Activated naive CD4-positive, alpha-beta T cell (primary cell): ENCODE results near the gene CCND2.
"Not testable (repeated sequence)": the region's sequence is repeated elsewhere in the genome, so short reads cannot be mapped to it uniquely, and the experiment has no call there.

ENCODE experiments used
- DNase-seq, 4 experiments: peaks; one replicate each; lab custom pipeline; 2025; lab: John Stamatoyannopoulos, UW

The CCND2 gene

GRCh38 chr12:4273652-4274395 is at the start of gene CCND2:
Gene CCND2, plus strand, starts transcription at chr12:4273762. Its CDS starts 279 bp downstream, at chr12:4274041.
- DNase-seq, result peak; percentile 30 to 62 (median 42)

DNA sequence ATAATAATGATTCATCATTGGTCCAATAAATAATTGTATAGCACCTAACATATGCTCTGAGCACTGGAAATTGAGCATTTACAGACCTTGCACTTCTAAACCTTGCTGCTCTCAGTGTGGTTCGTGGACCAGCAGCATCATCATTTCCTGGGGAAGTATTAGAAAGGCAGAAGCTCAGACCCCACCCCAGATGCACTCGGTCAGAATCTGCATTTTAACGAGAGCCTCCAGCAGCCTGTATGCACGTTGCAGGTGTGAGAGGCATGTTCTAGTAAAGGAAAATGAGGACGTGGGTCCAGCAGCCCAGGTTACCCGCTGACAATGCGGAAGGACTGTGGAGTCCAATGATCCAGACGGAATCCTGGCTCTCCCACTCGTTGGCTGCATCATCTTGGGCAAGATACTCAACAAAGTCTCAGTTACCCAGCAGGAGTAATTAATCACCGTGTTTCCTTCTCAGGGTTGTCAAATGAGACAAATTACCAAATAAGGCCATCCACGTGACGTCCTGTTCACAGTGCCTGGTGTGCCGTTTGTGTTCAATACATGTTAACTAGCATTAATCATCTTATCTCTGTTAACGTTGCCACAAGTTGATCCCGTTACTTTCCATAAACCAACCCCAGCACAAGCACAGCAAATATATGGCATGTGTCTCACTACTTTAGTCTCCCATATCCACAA is 49.2 kb upstream of the CCND2 start:
- DNase-seq, result no peak

GRCh38 chr12:4225571-4225970 is 48.0 kb upstream of the CCND2 start:
- no peak for DNase-seq

- DNase-seq, result no peak
These were observed 46.5 kb upstream of the CCND2 start for GRCh38 chr12:4227046-4227445.

- DNase-seq, result no peak
These were observed 45.4 kb upstream of the CCND2 start for GRCh38 chr12:4228122-4228580.

- no peak for DNase-seq
These were observed 43.0 kb upstream of the CCND2 start for GRCh38 chr12:4230526-4230925.

- no peak for DNase-seq
These were observed 35.0 kb upstream of the CCND2 start for GRCh38 chr12:4238577-4238976.

DNA sequence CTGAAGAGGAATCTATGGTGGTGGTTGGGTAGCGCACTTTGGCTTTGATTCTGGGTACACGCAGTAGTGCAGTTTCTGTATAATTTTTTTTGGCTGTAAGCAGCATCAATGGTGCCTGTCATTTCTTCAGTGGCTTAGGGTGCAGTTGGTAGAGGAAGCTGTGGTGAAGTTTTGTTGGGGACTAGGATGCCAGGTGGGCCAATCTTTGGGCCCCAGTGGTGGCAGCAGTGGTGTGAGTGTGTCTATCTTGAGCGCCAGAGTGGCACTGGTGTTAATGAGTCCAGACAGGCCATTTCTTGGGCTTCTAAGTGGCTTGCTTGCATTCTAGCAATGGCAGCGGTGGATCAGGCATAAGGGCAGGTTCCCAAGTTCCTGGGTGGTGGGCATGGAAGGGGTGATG is 33.8 kb upstream of the CCND2 start:
- DNase-seq, result no peak

GRCh38 chr12:4240161-4240783 is 33.3 kb upstream of the CCND2 start:
- DNase-seq, result no peak

- no peak for DNase-seq
These were observed 32.6 kb upstream of the CCND2 start for GRCh38 chr12:4240981-4241380.

DNA sequence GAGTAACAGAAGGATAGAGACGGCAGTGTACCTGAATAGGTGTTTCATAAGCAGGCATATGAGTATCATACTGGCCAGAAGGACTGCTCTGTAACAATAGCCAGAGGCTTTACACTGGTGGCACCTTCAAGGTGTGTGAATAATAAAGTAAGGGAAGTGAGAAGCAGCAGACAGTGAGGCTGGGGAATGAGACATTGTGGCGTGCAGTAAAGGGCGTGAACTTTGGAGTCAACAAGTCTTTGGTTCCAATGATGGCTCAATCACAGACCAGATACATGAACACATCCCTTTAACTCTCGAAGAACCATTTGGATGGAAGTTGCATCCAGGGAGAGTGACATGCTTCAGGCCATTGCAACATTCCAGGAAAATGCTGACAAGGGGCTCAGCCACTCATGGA is 32.0 kb upstream of the CCND2 start:
- DNase-seq, result no peak

DNA sequence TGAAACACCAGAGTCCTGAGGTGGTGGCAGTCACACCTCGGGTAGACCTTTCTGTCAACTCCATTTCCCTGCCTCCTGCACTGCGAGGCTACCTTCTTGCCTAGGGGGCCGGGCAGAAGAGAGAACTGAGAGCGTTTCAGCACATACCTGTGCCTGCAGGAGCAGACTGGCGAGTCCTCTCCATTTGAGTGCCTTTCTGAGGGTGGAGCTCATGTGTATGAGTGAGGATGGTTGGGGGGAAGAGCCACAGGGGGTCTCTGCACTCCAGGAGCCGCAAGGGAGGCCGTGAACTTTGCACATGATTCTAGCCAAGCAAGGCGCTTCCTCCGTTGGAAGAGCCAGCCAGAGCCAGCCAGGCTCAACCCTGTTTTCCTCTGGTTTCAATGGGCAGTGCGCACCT is 31.0 kb upstream of the CCND2 start:
- DNase-seq, result no peak

DNA sequence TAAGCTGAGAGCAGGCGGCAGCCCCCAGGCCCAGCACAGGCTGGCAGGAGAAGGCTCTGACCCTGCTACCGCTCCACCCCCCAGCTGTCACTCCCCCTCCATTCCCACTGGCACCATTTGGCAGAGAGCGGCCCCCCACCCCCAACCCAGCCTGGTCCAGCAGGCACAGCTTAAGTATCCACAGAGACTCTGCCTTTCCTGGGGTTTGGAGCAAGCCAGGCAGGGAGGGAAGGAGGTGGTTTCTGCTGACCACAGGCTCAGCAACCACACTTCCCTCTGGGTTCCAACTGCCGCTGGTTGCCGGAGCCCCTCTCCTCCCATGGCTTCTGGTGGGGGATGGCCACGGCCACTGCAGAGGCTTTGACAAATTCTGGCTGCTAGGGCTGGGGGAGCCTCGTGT is 30.5 kb upstream of the CCND2 start:
- DNase-seq, result no peak

- not testable (repeated sequence) for DNase-seq
These were observed 30.0 kb upstream of the CCND2 start for GRCh38 chr12:4243491-4244100.

DNA sequence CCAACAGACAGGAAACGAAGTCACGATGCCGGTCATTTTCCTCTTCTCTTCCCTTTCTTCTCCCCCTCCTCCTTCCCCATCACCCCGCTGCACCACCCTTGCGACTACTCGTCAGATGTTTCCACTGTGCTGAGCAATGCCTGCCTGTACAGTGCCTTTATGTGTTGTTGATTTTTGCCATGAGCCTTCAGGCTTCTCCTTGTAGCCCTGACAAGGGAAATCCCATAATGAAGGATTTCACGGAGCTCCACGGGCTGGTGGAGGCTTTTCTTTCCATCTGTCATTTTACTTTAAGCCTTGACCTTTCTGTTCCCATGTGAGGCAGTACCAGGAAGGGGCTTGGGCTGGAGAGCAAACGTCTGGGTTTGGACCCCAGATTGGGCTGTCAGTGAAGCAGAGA is 28.7 kb upstream of the CCND2 start:
- DNase-seq, result no peak

DNA sequence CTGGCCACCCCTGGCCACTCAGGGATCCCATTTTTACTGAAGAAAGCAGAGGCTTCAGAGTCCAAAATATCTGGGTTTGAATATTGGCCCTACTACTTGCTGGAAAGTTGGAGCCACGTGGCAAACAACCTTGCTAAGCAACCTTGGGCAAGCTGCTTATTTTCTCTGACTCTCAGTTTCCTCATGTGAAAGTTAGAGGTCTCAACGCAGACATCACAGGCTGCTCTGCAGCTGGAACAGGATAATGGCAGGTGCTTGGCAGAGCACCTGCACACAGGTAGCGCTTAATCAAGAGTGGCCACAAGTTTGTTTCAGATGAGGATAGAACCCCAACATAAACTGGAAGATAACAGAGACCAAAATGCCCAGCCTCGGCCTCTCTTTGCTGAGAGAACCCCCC is 28.1 kb upstream of the CCND2 start:
- DNase-seq, result no peak

DNA sequence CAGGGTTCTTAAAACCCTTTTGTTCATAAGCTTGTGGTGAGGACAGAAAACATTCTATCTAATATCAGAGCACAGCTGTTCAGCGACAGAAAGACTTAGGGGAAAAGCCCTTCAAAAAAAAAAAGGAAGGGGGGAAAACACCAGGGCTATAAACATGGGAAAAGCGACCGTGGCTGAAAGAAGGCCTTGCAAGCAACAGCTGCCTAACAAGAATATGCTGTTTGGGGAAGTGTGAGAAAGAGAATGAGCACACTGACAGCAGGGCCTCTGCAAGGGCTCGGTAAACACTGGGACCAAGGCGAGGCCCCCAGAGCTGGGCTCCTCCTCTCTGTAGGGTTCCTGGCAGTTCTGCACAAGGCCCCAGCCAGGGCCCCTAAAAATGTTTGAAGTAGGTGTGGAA is 27.4 kb upstream of the CCND2 start:
- no peak for DNase-seq

GRCh38 chr12:4250691-4251090 is 22.9 kb upstream of the CCND2 start:
- no peak for DNase-seq

DNA sequence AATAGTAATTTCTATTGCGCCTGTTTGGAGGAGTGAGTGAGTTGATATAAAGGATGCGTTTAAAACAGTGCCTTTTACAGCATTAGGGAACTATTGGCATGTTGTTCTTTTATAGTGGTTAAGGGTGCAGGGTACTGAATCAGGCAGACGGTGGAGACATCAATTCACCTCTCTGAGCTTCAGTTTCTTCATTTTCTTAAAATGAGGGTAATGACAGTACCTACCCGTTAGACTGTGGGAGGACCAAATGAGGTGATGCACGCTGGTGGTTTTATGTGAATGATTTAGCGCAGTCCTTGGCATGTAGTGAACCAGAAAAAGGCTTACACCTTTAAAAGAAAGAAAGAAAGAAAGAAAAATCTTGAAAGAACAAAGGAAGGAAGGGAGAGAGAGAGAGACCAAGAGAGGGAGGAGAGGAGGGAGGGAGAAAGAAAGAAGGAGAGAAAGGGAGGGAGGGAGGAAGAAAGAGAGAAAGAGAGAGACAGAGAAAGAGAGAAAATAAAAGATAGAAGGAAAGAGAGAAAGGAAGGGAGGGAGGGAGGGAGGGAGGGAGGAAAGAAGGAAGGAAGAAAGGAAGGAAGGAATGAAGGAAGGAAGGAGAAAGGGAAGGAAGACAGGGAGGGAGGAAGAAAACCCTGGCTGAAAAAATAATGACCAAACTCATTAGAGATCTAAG is 22.2 kb upstream of the CCND2 start:
- DNase-seq, result no peak

GRCh38 chr12:4251967-4252366 is 21.6 kb upstream of the CCND2 start:
- no peak for DNase-seq

DNA sequence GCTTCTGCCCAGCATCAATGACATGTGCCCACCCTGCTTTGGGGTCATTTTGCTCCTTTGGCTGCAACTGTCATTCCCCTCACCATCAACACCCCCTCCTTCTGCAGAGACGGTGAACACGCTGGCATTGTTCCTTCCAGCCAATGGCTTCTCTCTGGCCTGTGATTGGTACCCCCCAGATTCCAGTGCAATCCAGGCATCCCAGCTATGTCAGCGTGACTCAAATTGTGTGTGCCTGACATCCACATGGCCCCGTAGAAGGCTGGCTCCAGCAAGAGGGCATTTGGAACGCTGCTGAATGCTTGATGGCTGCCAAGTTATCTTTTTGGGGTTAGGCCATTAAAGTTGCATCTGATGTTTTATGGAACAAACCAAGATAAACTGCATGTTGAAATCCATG is 21.0 kb upstream of the CCND2 start:
- no peak for DNase-seq
